COLO668 (cell line): ENCODE data around the gene WASF2.
A peak's percentile ranks its signal among the peaks of the same experiment; 100 is the strongest.
"Not testable (repeated sequence)": the region's sequence is repeated elsewhere in the genome, so short reads cannot be mapped to it uniquely, and the experiment has no call there.

Source experiments
- DNase-seq: peaks from one replicate; lab custom pipeline; 2025; ENCODE audit not compliant: unreplicated experiment; lab: John Stamatoyannopoulos, UW

WASF2 gene

GRCh38 chr1:27455139-27455811 lies 34.7 kb downstream of the WASF2 start:
- DNase-seq, result no peak

GRCh38 chr1:27454610-27455009 lies 35.4 kb downstream of the WASF2 start:
- DNase-seq, result no peak

- no peak for DNase-seq
Measured at GRCh38 chr1:27451343-27451742, 38.6 kb downstream of the WASF2 start.

GRCh38 chr1:27448982-27449381 lies 41.0 kb downstream of the WASF2 start:
- no peak for DNase-seq

GRCh38 chr1:27447883-27448282 lies 42.1 kb downstream of the WASF2 start:
- DNase-seq, result no peak

GRCh38 chr1:27447399-27447798 lies 42.6 kb downstream of the WASF2 start:
- no peak for DNase-seq

GRCh38 chr1:27446496-27447020 lies 43.4 kb downstream of the WASF2 start:
- no peak for DNase-seq

GRCh38 chr1:27445177-27445936 lies 44.6 kb downstream of the WASF2 start:
- no peak for DNase-seq

- DNase-seq, result no peak
Measured at GRCh38 chr1:27444632-27445031, 45.3 kb downstream of the WASF2 start.

- DNase-seq, result no peak
Measured at GRCh38 chr1:27439150-27439549, 50.8 kb downstream of the WASF2 start.

GRCh38 chr1:27438621-27439061 lies 51.3 kb downstream of the WASF2 start:
- peak; percentile 53 for DNase-seq

- no peak for DNase-seq
Measured at GRCh38 chr1:27436204-27437159, 53.5 kb downstream of the WASF2 start.

GRCh38 chr1:27435566-27436203 lies 54.3 kb downstream of the WASF2 start:
- no peak for DNase-seq

- DNase-seq, result no peak
Measured at GRCh38 chr1:27433706-27434105, 56.3 kb downstream of the WASF2 start.

- not testable (repeated sequence) for DNase-seq
Measured at GRCh38 chr1:27432725-27433124, 57.2 kb downstream of the WASF2 start.

GRCh38 chr1:27431601-27431940 lies 58.4 kb downstream of the WASF2 start:
- no peak for DNase-seq

GRCh38 chr1:27430903-27431600 lies 58.9 kb downstream of the WASF2 start:
- no peak for DNase-seq

- no peak for DNase-seq
Measured at GRCh38 chr1:27429029-27429425, 60.9 kb downstream of the WASF2 start.

GRCh38 chr1:27428316-27429028 lies 61.5 kb downstream of the WASF2 start:
- DNase-seq, result peak; percentile 52
